H1 (cell line): ENCODE measurements around the gene RNF166. TPM values are rescaled to one million over a fixed set of nuclear protein-coding genes. Genes with fewer than 3 reads are reported as not detected.

Experiments
- ATF2 ChIP-seq: IDR thresholded peaks from 2 replicates; pipeline ENCODE4 v1.6.1; 2012; ENCODE audit warnings: low read length, inconsistent platforms
- MAX ChIP-seq: IDR thresholded peaks from 2 replicates; pipeline ENCODE4 v1.6.1; 2012; ENCODE audit warnings: inconsistent platforms
- RNF2 ChIP-seq: fragments of 200-900, 300-1000 bp; sonication (generic); IDR thresholded peaks from 2 replicates; pipeline ENCODE4 v1.7.1; 2016; ENCODE audit warnings: borderline replicate concordance, low read depth, mild to moderate bottlenecking, antibody characterized with exemption, low read length; ENCODE audit not compliant: poor library complexity, severe bottlenecking; ENCODE audit errors: missing control alignments
- SP2 ChIP-seq: IDR thresholded peaks from 2 replicates; pipeline ENCODE4 v1.6.1; 2012; ENCODE audit warnings: mild to moderate bottlenecking, low read length, inconsistent platforms
- TAF7 ChIP-seq: optimal IDR thresholded peaks from 2 replicates; pipeline ENCODE3; 2011; ENCODE audit warnings: low read depth, mild to moderate bottlenecking, inconsistent platforms, low read length, moderate library complexity, borderline replicate concordance
- polyA plus RNA-seq, 7 experiments: library from polyadenylated mRNA; depleted of rRNA in 3 of 7; stranded (reverse) in 5 of 7; unstranded in 2 of 7; fragments of >200 nt in 5 of 7; fragments of 200-250 nt in 2 of 7; gene quantifications; 1 replicate in 5 of 7; 2 replicates in 1 of 7; 4 replicates in 1 of 7; pipeline versions ENCODE4 v1.2.1 to v1.2.3, GENCODE V29; 2011 to 2013; ENCODE audit warnings: missing spikeins in 2 of 7, mixed read lengths in 2 of 7
- total RNA-seq: library from RNA; stranded (reverse); fragmentation: NEBNext Ultra II Directional; extraction: Animal tissue kit (Norgen Biotek cat#: 25700); gene quantifications from 2 replicates; pipeline ENCODE4 v1.2.1, GENCODE V29; 2021

RNF166 gene
- total and polyA plus RNA-seq, 2 of the 8 experiments (the other 6 are each of a cell fraction or from before 2014, with no cell fraction given), result 29.8 to 31.2 TPM

- TF ChIP-seq ATF2 (no peak), RNF2 (no peak), SP2 (no peak), TAF7 (no peak), MAX (no peak)
Observed at GRCh38 chr16:88719933-88720296, 13.7 kb upstream of the RNF166 start (continued).
